CD4-positive, alpha-beta memory T cell (primary cell): ENCODE results near the gene MORF4L1. TPM values are rescaled to one million over a fixed set of nuclear protein-coding genes. Genes with fewer than 3 reads are reported as not detected.

ENCODE experiments used
- CTCF ChIA-PET: fragments of 350-600 bp; sonication (Branson Sonifier 250); formaldehyde crosslinking; loops from one replicate; lab custom pipeline; 2021; ENCODE audit warnings: inconsistent platforms; ENCODE audit not compliant: partially characterized antibody; lab: Charles Lee
- POLR2A ChIA-PET: fragments of 350-600 bp; sonication (Branson Sonifier 250); formaldehyde crosslinking; loops from one replicate; lab custom pipeline; 2021; ENCODE audit not compliant: partially characterized antibody; lab: Charles Lee
- DNase-seq, 5 donors: peaks; one replicate each; pipeline versions ENCODE4 v3.0.0 to v3.0.0-alpha.2; 2020 to 2022; ENCODE audit warnings: mixed read lengths in 1 of 5
- H3K27ac ChIP-seq: one replicate; pipeline ENCODE4 v1.7.0; 2013; ENCODE audit warnings: low read depth, low read length
- H3K27me3 ChIP-seq: 2 replicates; pipeline ENCODE4 v1.7.0; 2013; ENCODE audit warnings: mild to moderate bottlenecking, low read length, moderate library complexity; ENCODE audit not compliant: insufficient read depth
- H3K36me3 ChIP-seq: 2 replicates; pipeline ENCODE4 v1.7.0; 2013; ENCODE audit warnings: mild to moderate bottlenecking, low read length, moderate library complexity; ENCODE audit not compliant: insufficient read depth
- H3K4me1 ChIP-seq: 2 replicates; pipeline ENCODE4 v1.7.0; 2013; ENCODE audit warnings: mild to moderate bottlenecking, low read length, moderate library complexity; ENCODE audit not compliant: insufficient read depth
- H3K4me3 ChIP-seq, 2 donors: one replicate each; pipeline ENCODE4 v1.7.0; 2013; ENCODE audit warnings: low read length in 2 of 2, mild to moderate bottlenecking in 1 of 2
- H3K9me3 ChIP-seq, 2 donors: one replicate each; pipeline ENCODE4 v1.7.0; 2013; ENCODE audit warnings: low read length in 2 of 2, control low read depth in 1 of 2; ENCODE audit not compliant: control insufficient read depth in 1 of 2
- H3K27ac Mint-ChIP-seq, 7 donors: one replicate each; pipeline ENCODE4 v1.8.0; 2020 to 2021; ENCODE audit warnings: mixed read lengths in 7 of 7, mild to moderate bottlenecking in 6 of 7, inconsistent platforms in 3 of 7, moderate library complexity in 3 of 7
- H3K27me3 Mint-ChIP-seq, 2 donors: one replicate each; pipeline ENCODE4 v1.8.0; 2020 to 2021; ENCODE audit warnings: mixed read lengths in 2 of 2
- H3K36me3 Mint-ChIP-seq, 2 donors: one replicate each; pipeline ENCODE4 v1.8.0; 2020 to 2021; ENCODE audit warnings: mixed read lengths in 2 of 2, inconsistent platforms in 1 of 2, mild to moderate bottlenecking in 1 of 2
- H3K4me1 Mint-ChIP-seq, 4 donors: one replicate each; pipeline ENCODE4 v1.8.0; 2020 to 2021; ENCODE audit warnings: mixed read lengths in 4 of 4, mild to moderate bottlenecking in 1 of 4
- H3K4me3 Mint-ChIP-seq, 8 donors: one replicate each; pipeline ENCODE4 v1.8.0; 2020 to 2021; ENCODE audit warnings: mixed read lengths in 8 of 8, mild to moderate bottlenecking in 7 of 8, moderate library complexity in 6 of 8, inconsistent platforms in 3 of 8
- H3K9me3 Mint-ChIP-seq, 8 donors: one replicate each; pipeline ENCODE4 v1.8.0; 2020 to 2021; ENCODE audit warnings: mixed read lengths in 8 of 8, mild to moderate bottlenecking in 5 of 8, inconsistent platforms in 3 of 8, moderate library complexity in 1 of 8
- intact Hi-C: fragments of 100-400 bp; cut with micrococcal nuclease; formaldehyde crosslinking; loops from one replicate; pipeline ENCODE4 v1.15.1; 2023
- polyA plus RNA-seq, 2 donors: library from polyadenylated mRNA; unstranded; fragments of 300-500 nt; fragmentation: Illumina TruSeq; gene quantifications; one replicate each; pipeline ENCODE4 v1.2.3, GENCODE V29; 2021
- total RNA-seq, 2 experiments: library from RNA; stranded (reverse); gene quantifications; one replicate each; pipeline ENCODE4 v1.2.3, GENCODE V29; 2021

MORF4L1 gene
- total and polyA plus RNA-seq, 4 experiments from 2014 or later: 260 to 395 (median 274) TPM

DNA sequence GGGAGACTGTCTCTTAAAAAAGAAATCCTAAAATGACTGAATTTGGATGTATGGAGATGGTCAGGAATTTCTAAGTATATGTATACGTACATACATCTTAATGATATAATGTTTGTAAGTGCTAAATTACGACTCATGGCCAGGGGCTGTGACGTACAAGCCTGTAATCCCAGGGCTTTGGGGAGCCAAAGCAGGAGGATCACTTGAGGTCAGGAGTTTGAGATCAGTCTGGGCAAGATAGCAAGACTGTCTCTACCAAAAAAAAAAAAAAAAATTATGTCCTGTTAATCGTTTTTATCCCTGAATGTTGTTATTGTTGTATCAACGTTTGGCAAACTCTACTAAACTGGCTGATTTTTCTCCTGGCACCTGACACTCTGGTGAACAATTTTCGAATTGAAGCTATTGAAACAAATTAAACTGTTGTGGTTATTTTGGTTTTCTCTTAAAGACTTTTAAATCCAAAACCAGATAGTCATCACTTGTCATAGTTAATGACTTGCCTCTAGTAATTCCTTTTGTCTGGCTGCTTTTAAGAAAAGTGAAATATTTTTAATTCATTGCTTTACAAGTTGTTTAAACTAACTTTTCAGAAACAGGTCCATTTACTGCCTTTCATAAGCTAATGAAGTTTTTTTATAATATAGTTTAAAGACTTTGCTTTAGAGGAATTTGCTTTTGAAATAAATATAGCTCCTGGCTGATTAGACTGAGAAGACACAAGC lies 7.0 kb downstream of the MORF4L1 start:
- no peaks in the 10 kb centered on the region for H3K9me3 ChIP-seq
- no peaks in the 10 kb centered on the region for H3K27me3 ChIP-seq
- Mint-ChIP-seq H3K27ac (peak overlapping the region in 4 of 7 donors; percentile 31 to 83 (median 46)), H3K27me3 (no peaks in the 10 kb centered on the region), H3K9me3 (no peaks in the 10 kb centered on the region), H3K36me3 (peaks cover 33 to 58% of the 10 kb centered on the region in 2 donors), H3K4me3 (peak overlapping the region in 7 of 8 donors; percentile 15 to 81 (median 60)), H3K4me1 (peaks cover 51 to 87% (median 69%) of the 10 kb centered on the region in 4 donors)
- peaks cover 36% of the 10 kb centered on the region for H3K36me3 ChIP-seq
- H3K4me3 ChIP-seq: no peak overlapping the region
- POLR2A ChIA-PET: interaction anchor here (0.8 to 1.6 kb wide), 4 partner anchors 12 to 41 kb away, joined by 3 to 4 read pairs (median 3); no protein-coding TSS in a partner anchor
- peak overlapping the region; percentile 6 for H3K27ac ChIP-seq
- H3K4me1 ChIP-seq: peaks cover 91% of the 10 kb centered on the region
- intact Hi-C loops: loop anchor here (10.0 kb wide), 1 partner anchor 125 kb away; no protein-coding TSS in a partner anchor
- CTCF ChIA-PET: interaction anchor here (0.5 to 0.7 kb wide), 4 partner anchors 13 to 144 kb away, joined by 3 to 4 read pairs (median 3); no protein-coding TSS in a partner anchor
- no peak for DNase-seq

DNA sequence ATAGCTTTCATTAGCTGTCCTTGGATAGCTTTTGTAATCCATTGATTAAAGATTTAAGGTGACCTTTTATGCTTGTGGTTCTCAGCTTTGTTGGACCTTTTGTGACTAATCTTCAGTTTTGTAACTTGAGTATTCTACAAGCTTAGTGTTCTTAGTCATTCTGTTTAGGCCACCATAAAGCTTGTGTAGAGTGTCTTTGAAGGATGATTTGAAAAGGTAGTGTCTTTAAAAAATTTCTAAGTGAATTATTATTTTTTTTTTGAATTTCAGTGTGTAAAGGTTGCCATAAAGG lies 7.5 kb downstream of the MORF4L1 start:
- CTCF ChIA-PET: interaction anchor here (0.5 to 1.3 kb wide), 5 partner anchors 14 to 145 kb away, joined by 3 to 4 read pairs (median 3); no protein-coding TSS in a partner anchor
- H3K36me3 ChIP-seq: peaks cover 36% of the 10 kb centered on the region
- Mint-ChIP-seq H3K27ac (peak overlapping the region in 1 of 7 donors; percentile 83), H3K9me3 (no peaks in the 10 kb centered on the region), H3K4me3 (peak overlapping the region in 2 of 8 donors; percentile 60 to 75), H3K27me3 (no peaks in the 10 kb centered on the region), H3K36me3 (peaks cover 37 to 58% of the 10 kb centered on the region in 2 donors), H3K4me1 (peaks cover 49 to 87% (median 69%) of the 10 kb centered on the region in 4 donors)
- H3K27me3 ChIP-seq: no peaks in the 10 kb centered on the region
- H3K4me3 ChIP-seq: no peak overlapping the region
- intact Hi-C loops: no loop called here
- peaks cover 91% of the 10 kb centered on the region for H3K4me1 ChIP-seq
- POLR2A ChIA-PET: interaction anchor here (0.8 to 1.6 kb wide), 4 partner anchors 11 to 41 kb away, joined by 3 to 4 read pairs (median 3); no protein-coding TSS in a partner anchor
- no peak for DNase-seq
- H3K9me3 ChIP-seq: no peaks in the 10 kb centered on the region
- no peak overlapping the region for H3K27ac ChIP-seq

DNA sequence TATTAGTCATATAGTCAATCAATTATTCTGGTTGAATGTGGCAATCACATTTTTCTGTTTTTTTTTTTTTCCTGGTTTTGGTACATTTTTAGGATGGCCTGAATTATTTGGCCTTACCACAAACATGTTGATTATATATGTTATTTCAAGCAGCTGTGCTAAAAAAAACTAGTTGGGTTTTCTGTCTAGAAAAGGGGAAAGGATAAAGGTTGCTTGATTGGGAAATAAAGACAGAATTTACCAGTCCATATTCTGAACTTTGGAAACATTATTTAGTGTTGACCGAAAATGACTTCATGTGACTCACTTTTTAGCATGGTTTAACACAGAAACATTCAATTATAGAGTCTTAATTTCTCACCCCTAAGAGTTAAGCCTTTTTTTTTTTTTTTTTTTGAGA lies 8.1 kb downstream of the MORF4L1 start:
- peaks cover 88% of the 10 kb centered on the region for H3K4me1 ChIP-seq
- intact Hi-C loops: no loop called here
- Mint-ChIP-seq H3K27me3 (no peaks in the 10 kb centered on the region), H3K27ac (peak overlapping the region in 2 of 7 donors; percentile 10 to 83), H3K9me3 (no peaks in the 10 kb centered on the region), H3K4me3 (peak overlapping the region in 1 of 8 donors; percentile 39), H3K4me1 (peaks cover 46 to 86% (median 67%) of the 10 kb centered on the region in 4 donors), H3K36me3 (peaks cover 41 to 64% of the 10 kb centered on the region in 2 donors)
- H3K9me3 ChIP-seq: no peaks in the 10 kb centered on the region
- no peaks in the 10 kb centered on the region for H3K27me3 ChIP-seq
- H3K27ac ChIP-seq: no peak overlapping the region
- ChIA-PET POLR2A (interaction anchor here (0.8 to 1.0 kb wide), 2 partner anchors 18 to 30 kb away, joined by 3 to 4 read pairs; no protein-coding TSS in a partner anchor), CTCF (interaction anchor here (1.3 kb wide), 1 partner anchor 20 kb away, joined by 3 read pairs; no protein-coding TSS in a partner anchor)
- H3K4me3 ChIP-seq: no peak overlapping the region
- peaks cover 37% of the 10 kb centered on the region for H3K36me3 ChIP-seq
- no peak for DNase-seq

DNA sequence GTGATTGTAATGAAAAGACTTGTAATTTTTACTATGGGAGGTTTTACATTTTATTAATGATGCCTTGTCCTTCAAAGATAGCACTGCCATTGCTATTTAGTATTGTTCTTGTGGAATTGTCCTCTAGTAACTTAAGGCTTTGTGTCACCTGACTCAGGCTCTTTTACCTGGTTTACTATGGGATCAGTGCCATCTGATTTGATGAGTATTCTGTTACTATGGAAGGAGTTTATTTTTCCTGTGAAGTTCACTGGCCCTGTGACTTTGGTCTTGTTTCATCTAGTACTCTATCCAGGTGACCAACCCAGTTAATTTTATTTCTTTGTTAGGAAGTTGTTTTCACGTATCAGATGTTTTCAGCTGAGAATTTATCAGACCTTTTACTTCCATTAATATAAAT lies 9.0 kb downstream of the MORF4L1 start:
- intact Hi-C loops: no loop called here

DNA sequence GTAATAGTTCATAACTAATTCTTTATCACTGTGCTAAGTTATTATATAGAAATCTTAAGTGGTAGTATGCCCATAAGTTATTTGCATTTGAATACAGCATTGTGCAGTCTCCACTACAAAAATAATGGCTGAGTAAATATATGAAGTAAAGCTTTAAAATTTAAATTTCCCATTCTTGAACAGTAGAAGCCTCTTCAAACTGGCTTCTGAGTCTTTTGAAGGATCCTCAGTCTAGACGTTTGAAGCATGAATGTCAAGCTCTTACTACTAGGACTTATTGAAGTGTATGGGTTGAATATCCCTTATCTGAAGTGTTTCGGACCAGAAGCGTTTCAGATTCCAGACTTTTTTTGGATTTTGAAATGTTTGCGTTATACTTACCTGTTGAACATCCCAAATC lies 16.3 kb downstream of the MORF4L1 start:
- CTCF ChIA-PET: interaction anchor here (1.7 kb wide), 1 partner anchor 295 kb away, joined by 3 read pairs; no protein-coding TSS in a partner anchor
- intact Hi-C loops: no loop called here
- Histone ChIP-seq H3K4me3 (no peak overlapping the region), H3K27me3 (no peaks in the 10 kb centered on the region), H3K36me3 (peaks cover 64% of the 10 kb centered on the region), H3K9me3 (no peaks in the 10 kb centered on the region), H3K4me1 (peaks cover 9% of the 10 kb centered on the region), H3K27ac (no peak overlapping the region)
- H3K9me3 Mint-ChIP-seq: no peaks in the 10 kb centered on the region
- H3K27me3 Mint-ChIP-seq: no peaks in the 10 kb centered on the region
- peaks cover 51 to 85% of the 10 kb centered on the region in 2 donors for H3K36me3 Mint-ChIP-seq
- H3K4me3 Mint-ChIP-seq: no peak overlapping the region
- peak overlapping the region in 1 of 7 donors; percentile 24 for H3K27ac Mint-ChIP-seq
- DNase-seq: no peak
- H3K4me1 Mint-ChIP-seq: peaks cover 11 to 31% (median 21%) of the 10 kb centered on the region in 4 donors
- POLR2A ChIA-PET: interaction anchor here (1.0 kb wide), 1 partner anchor 16 kb away, joined by 3 read pairs; the partner anchor contains the start of gene MORF4L1

More for the DNA sequence above, 9.0 kb downstream of the MORF4L1 start:
- Mint-ChIP-seq H3K4me3 (peak overlapping the region in 2 of 8 donors; percentile 36 to 46), H3K27me3 (no peaks in the 10 kb centered on the region), H3K36me3 (peaks cover 47 to 65% of the 10 kb centered on the region in 2 donors), H3K4me1 (peaks cover 44 to 84% (median 66%) of the 10 kb centered on the region in 4 donors), H3K9me3 (no peaks in the 10 kb centered on the region), H3K27ac (peak overlapping the region in 2 of 7 donors; percentile 54 to 68)
- DNase-seq: no peak
- H3K4me1 ChIP-seq: peaks cover 79% of the 10 kb centered on the region
- H3K27ac ChIP-seq: no peak overlapping the region
- H3K27me3 ChIP-seq: no peaks in the 10 kb centered on the region
- CTCF ChIA-PET: no interaction called here
- H3K9me3 ChIP-seq: no peaks in the 10 kb centered on the region
- no peak overlapping the region for H3K4me3 ChIP-seq
- H3K36me3 ChIP-seq: peaks cover 44% of the 10 kb centered on the region
- POLR2A ChIA-PET: interaction anchor here (2.3 kb wide), 1 partner anchor 8 kb away, joined by 16 read pairs; the partner anchor contains the start of gene MORF4L1

DNA sequence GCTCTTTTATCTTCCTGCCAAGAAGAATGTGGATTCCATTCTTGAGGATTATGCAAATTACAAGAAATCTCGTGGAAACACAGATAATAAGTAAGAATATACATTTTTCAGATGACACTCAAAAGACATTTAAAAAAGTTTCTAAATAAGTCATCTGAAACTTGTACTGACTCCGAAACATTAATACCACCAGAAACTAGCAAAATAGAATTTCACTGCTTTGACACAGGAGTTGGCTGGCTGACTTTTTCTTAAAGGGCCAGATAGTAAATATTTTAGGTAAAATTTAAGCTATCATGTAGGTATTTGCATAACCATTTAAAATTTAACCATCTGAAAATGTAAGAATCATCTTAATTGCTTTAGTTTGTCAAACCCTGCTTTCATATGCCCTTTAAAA lies 20.8 kb downstream of the MORF4L1 start:
- Histone ChIP-seq H3K4me1 (no peaks in the 10 kb centered on the region), H3K36me3 (peaks cover 63% of the 10 kb centered on the region), H3K27ac (no peak overlapping the region), H3K27me3 (no peaks in the 10 kb centered on the region), H3K9me3 (no peaks in the 10 kb centered on the region), H3K4me3 (no peak overlapping the region)
- ChIA-PET POLR2A (no interaction called here), CTCF (interaction anchor here (0.8 to 1.3 kb wide), 3 partner anchors 15 to 20 kb away, joined by 3 read pairs; no protein-coding TSS in a partner anchor)
- DNase-seq: no peak
- H3K27ac Mint-ChIP-seq: peak overlapping the region in 1 of 7 donors; percentile 26
- intact Hi-C loops: no loop called here
- H3K27me3 Mint-ChIP-seq: no peaks in the 10 kb centered on the region
- peaks cover 61 to 89% of the 10 kb centered on the region in 2 donors for H3K36me3 Mint-ChIP-seq
- H3K9me3 Mint-ChIP-seq: no peaks in the 10 kb centered on the region
- no peak overlapping the region for H3K4me3 Mint-ChIP-seq
- H3K4me1 Mint-ChIP-seq: peaks cover 2 to 15% (median 10%) of the 10 kb centered on the region in 4 donors

DNA sequence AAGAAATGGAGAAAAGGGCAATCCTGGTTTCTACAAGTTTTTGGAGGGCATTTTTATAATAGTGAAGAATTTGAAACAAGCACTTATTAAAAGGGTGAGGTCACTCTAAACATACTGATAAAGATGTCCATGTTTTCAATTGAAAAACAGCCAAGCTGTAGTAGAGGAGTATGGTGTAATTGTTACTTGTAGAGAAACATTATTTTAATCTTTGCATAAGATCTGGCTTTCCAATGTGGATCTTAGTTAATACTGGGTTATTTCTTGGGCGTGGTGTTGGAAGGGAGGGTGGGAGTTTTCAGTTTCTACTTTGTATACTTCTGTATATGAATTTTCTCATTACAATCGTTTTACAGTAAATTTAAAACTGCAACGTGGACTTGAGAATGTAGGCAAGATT lies 22.8 kb downstream of the MORF4L1 start:
- Histone ChIP-seq H3K4me1 (no peaks in the 10 kb centered on the region), H3K9me3 (no peaks in the 10 kb centered on the region), H3K36me3 (peaks cover 67% of the 10 kb centered on the region), H3K4me3 (no peak overlapping the region), H3K27me3 (no peaks in the 10 kb centered on the region), H3K27ac (no peak overlapping the region)
- ChIA-PET CTCF (no interaction called here), POLR2A (no interaction called here)
- H3K4me1 Mint-ChIP-seq: peaks cover 2 to 19% (median 10%) of the 10 kb centered on the region in 4 donors
- H3K4me3 Mint-ChIP-seq: no peak overlapping the region
- H3K27me3 Mint-ChIP-seq: no peaks in the 10 kb centered on the region
- peaks cover 71 to 89% of the 10 kb centered on the region in 2 donors for H3K36me3 Mint-ChIP-seq
- H3K27ac Mint-ChIP-seq: peak overlapping the region in 4 of 7 donors; percentile 45 to 64 (median 57)
- H3K9me3 Mint-ChIP-seq: no peaks in the 10 kb centered on the region
- intact Hi-C loops: no loop called here
- DNase-seq: no peak
